A549 (cell line): ENCODE measurements around the gene CFAP73. TPM values are rescaled to one million over a fixed set of nuclear protein-coding genes. Genes with fewer than 3 reads are reported as not detected.
A peak's percentile ranks its signal among the peaks of the same experiment; 100 is the strongest.

Experiments
- ATAC-seq, 2 experiments: fragments of 200-7000 bp in 1 of 2; fragments of >200 bp in 1 of 2; cut with Nextera tagmentation in 1 of 2; cut with Tn5 transposase in 1 of 2; 3 replicates each; pipeline versions ENCODE4 v1.8.0 to v1.9.1; 2018 to 2020; ENCODE audit warnings: mild to moderate bottlenecking in 1 of 2, moderate library complexity in 1 of 2
- CTCF ChIA-PET: fragments of 300-600 bp; sonication (Branson Sonifier 250); formaldehyde crosslinking; extraction: SDS; loops from one replicate; lab custom pipeline; 2021; ENCODE audit warnings: antibody characterized with exemption, inconsistent platforms; lab: Yijun Ruan, JAX
- POLR2A ChIA-PET: fragments of 350-600 bp; formaldehyde crosslinking; extraction: SDS; loops from one replicate; lab custom pipeline; 2021; ENCODE audit warnings: antibody characterized with exemption, inconsistent platforms; lab: Yijun Ruan, JAX
- DNase-seq, 2 experiments: peaks; one replicate each; pipeline versions ENCODE4 v3.0.0 to v3.0.0-alpha.2; 2011 to 2016; ENCODE audit warnings: low read depth in 1 of 2, low spot score in 1 of 2
- FAIRE-seq: peaks from 2 replicates; lab custom pipeline; 2011; peaks lifted over from hg19 to GRCh38; lab: Jason Lieb, UNC
- H3K27ac ChIP-seq, 2 experiments: fragments of >200 bp; sonication (Bioruptor Twin); formaldehyde crosslinking; 3 replicates each; pipeline ENCODE4 v1.5.1; 2016 to 2017
- H3K4me1 ChIP-seq: fragments of >200 bp; sonication (Bioruptor Twin); formaldehyde crosslinking; 3 replicates; pipeline ENCODE4 v1.6.1; 2016
- H3K4me2 ChIP-seq: fragments of >200 bp; sonication (Bioruptor Twin); formaldehyde crosslinking; 3 replicates; pipeline ENCODE4 v1.6.1; 2016
- H3K4me3 ChIP-seq: fragments of >200 bp; sonication (Bioruptor Twin); formaldehyde crosslinking; 3 replicates; pipeline ENCODE4 v1.5.1; 2016
- H3K9me3 ChIP-seq: fragments of >200 bp; sonication (Bioruptor Twin); formaldehyde crosslinking; 3 replicates; pipeline ENCODE4 v1.6.1; 2016
- BHLHE40 ChIP-seq: IDR thresholded peaks from 2 replicates; pipeline ENCODE4 v1.6.1; 2012; ENCODE audit warnings: low read depth, low read length, inconsistent platforms
- CBX8 ChIP-seq: fragments of 200-600 bp; sonication (generic); IDR thresholded peaks from 2 replicates; pipeline ENCODE4 v1.6.1; 2016
- CHD4 ChIP-seq: fragments of 200-600 bp; sonication (generic); IDR thresholded peaks from 2 replicates; pipeline ENCODE4 v1.6.1; 2016; ENCODE audit warnings: antibody characterized with exemption, mild to moderate bottlenecking, borderline replicate concordance
- EHF ChIP-seq: fragments of 250-450 bp; sonication (Bioruptor Pico); IDR thresholded peaks from 2 replicates; pipeline ENCODE4 v1.5.0; 2020; ENCODE audit warnings: mild to moderate bottlenecking
- EHMT2 ChIP-seq: fragments of 200-600 bp; sonication (generic); IDR thresholded peaks from 2 replicates; pipeline ENCODE4 v1.6.1; 2016; ENCODE audit warnings: antibody characterized with exemption, low read depth, mild to moderate bottlenecking, moderate library complexity
- ESRRA ChIP-seq: fragments of 150-350 bp; IDR thresholded peaks from 2 replicates; pipeline ENCODE4 v1.6.1; 2014; ENCODE audit warnings: mild to moderate bottlenecking, low read length, borderline replicate concordance
- FOSB ChIP-seq: fragments of 250-450 bp; sonication (Bioruptor Pico); IDR thresholded peaks from 2 replicates; pipeline ENCODE4 v1.5.0; 2020; ENCODE audit warnings: mild to moderate bottlenecking, moderate library complexity
- HOXA7 ChIP-seq: fragments of 250-450 bp; sonication (Bioruptor Pico); IDR thresholded peaks from 2 replicates; pipeline ENCODE4 v1.5.0; 2020; ENCODE audit warnings: mild to moderate bottlenecking, moderate library complexity
- JUN ChIP-seq, 2 experiments: fragments of >200 bp; sonication (Bioruptor Twin); formaldehyde crosslinking; IDR thresholded peaks; 2 replicates in 1 of 2; 3 replicates in 1 of 2; pipeline ENCODE4 v1.6.1; 2016 to 2017
- JUNB ChIP-seq: fragments of >200 bp; sonication (Bioruptor Twin); formaldehyde crosslinking; IDR thresholded peaks from 2 replicates; pipeline ENCODE4 v1.6.1; 2016
- KDM5A ChIP-seq: fragments of 200-600 bp; sonication (generic); IDR thresholded peaks from 2 replicates; pipeline ENCODE4 v1.6.1; 2016; ENCODE audit warnings: antibody characterized with exemption, mild to moderate bottlenecking
- MAFK ChIP-seq: fragments of 450-650 bp; IDR thresholded peaks from 2 replicates; pipeline ENCODE4 v1.6.1; 2014; ENCODE audit not compliant: partially characterized antibody
- MAZ ChIP-seq: fragments of 150-350 bp; IDR thresholded peaks from 2 replicates; pipeline ENCODE4 v1.6.1; 2014; ENCODE audit warnings: antibody characterized with exemption, low read depth, low read length, borderline replicate concordance
- MYC ChIP-seq: IDR thresholded peaks from 2 replicates; pipeline ENCODE4 v1.6.1; 2012; ENCODE audit warnings: mild to moderate bottlenecking, inconsistent platforms, low read length, improper control_type of control experiment, borderline replicate concordance
- NPAS2 ChIP-seq: fragments of 250-450 bp; sonication (Bioruptor Pico); IDR thresholded peaks from 2 replicates; pipeline ENCODE4 v1.8.0; 2022; ENCODE audit warnings: mild to moderate bottlenecking, moderate library complexity, borderline replicate concordance
- NR3C1 ChIP-seq: fragments of >200 bp; sonication (Bioruptor Twin); formaldehyde crosslinking; IDR thresholded peaks from 3 replicates; pipeline ENCODE4 v1.6.1; 2017
- POLR2A ChIP-seq: IDR thresholded peaks from 2 replicates; pipeline ENCODE4 v1.6.1; 2012; ENCODE audit warnings: mild to moderate bottlenecking, low read length
- POLR2AphosphoS2 ChIP-seq: conservative IDR thresholded peaks from 2 replicates; pipeline ENCODE4 v1.6.1; 2012; ENCODE audit warnings: low read length, improper control_type of control experiment, inconsistent platforms
- RAD21 ChIP-seq, 2 experiments: fragments of >200 bp in 1 of 2; sonication (Bioruptor Twin) in 1 of 2; formaldehyde crosslinking in 1 of 2; IDR thresholded peaks in 1 of 2; conservative IDR thresholded peaks in 1 of 2; 2 replicates in 1 of 2; 3 replicates in 1 of 2; pipeline ENCODE4 v1.6.1; 2012 to 2018; ENCODE audit warnings: inconsistent platforms in 1 of 2
- RCOR1 ChIP-seq: fragments of 150-350 bp; IDR thresholded peaks from 2 replicates; pipeline ENCODE4 v1.6.1; 2014; ENCODE audit warnings: antibody characterized with exemption, low read length, low read depth
- SREBF2 ChIP-seq: fragments of 450-650 bp; IDR thresholded peaks from 2 replicates; pipeline ENCODE4 v1.6.1; 2014; ENCODE audit warnings: mild to moderate bottlenecking, moderate library complexity
- TFCP2L1 ChIP-seq: fragments of 250-450 bp; sonication (Bioruptor Pico); IDR thresholded peaks from 2 replicates; pipeline ENCODE4 v1.5.0; 2021; ENCODE audit warnings: mild to moderate bottlenecking
- ZFP36 ChIP-seq: fragments of 450-650 bp; IDR thresholded peaks from 2 replicates; pipeline ENCODE4 v1.6.1; 2014; ENCODE audit warnings: borderline replicate concordance; ENCODE audit not compliant: partially characterized antibody
- ZNF302 ChIP-seq: fragments of 250-450 bp; sonication (Bioruptor Pico); IDR thresholded peaks from 2 replicates; pipeline ENCODE4 v1.9.0; 2021; ENCODE audit warnings: inconsistent platforms, mild to moderate bottlenecking, moderate library complexity
- ZSCAN20 ChIP-seq: fragments of 250-450 bp; sonication (Bioruptor Pico); IDR thresholded peaks from 2 replicates; pipeline ENCODE4 v1.8.0; 2022; ENCODE audit warnings: mild to moderate bottlenecking, moderate library complexity
- WGBS: methylation state at CpG from one replicate; pipeline ENCODE4 v1.1.6; 2017; ENCODE audit errors: missing lambda C conversion rate; 5-methylcytosine and 5-hydroxymethylcytosine counted together
- polyA plus RNA-seq, 4 experiments: library from polyadenylated mRNA; depleted of rRNA in 3 of 4; stranded (reverse); fragments of >200 nt; fragmentation: RNase III in 1 of 4; extraction: RNeasy Plus Mini Kit Qiagen cat#74134 plus additional on column Dnase treatment in 1 of 4; gene quantifications; 2 replicates in 3 of 4; 3 replicates in 1 of 4; pipeline ENCODE4 v1.2.3, GENCODE V29; 2011 to 2017
- TF ChIP-seq, protein P1 (sequence below): fragments of 450-650 bp; IDR thresholded peaks from 2 replicates; pipeline ENCODE4 v1.6.1; 2014; ENCODE audit warnings: antibody characterized with exemption
- TF ChIP-seq, protein P2 (sequence below): IDR thresholded peaks from 2 replicates; pipeline ENCODE4 v1.6.1; 2012
- TF ChIP-seq, protein P3 (sequence below): fragments of 250-450 bp; sonication (Bioruptor Pico); IDR thresholded peaks from 2 replicates; pipeline ENCODE4 v1.5.0; 2021; ENCODE audit warnings: mild to moderate bottlenecking, moderate library complexity, borderline replicate concordance
- TF ChIP-seq, protein P4 (sequence below): fragments of >200 bp; sonication (Bioruptor Twin); formaldehyde crosslinking; IDR thresholded peaks from 3 replicates; pipeline ENCODE4 v1.5.1; 2016

CFAP73 gene
- polyA plus RNA-seq, 2 of the 4 experiments (the other 2 are of a cell fraction) = 0.05 TPM; not detected in 1

DNA sequence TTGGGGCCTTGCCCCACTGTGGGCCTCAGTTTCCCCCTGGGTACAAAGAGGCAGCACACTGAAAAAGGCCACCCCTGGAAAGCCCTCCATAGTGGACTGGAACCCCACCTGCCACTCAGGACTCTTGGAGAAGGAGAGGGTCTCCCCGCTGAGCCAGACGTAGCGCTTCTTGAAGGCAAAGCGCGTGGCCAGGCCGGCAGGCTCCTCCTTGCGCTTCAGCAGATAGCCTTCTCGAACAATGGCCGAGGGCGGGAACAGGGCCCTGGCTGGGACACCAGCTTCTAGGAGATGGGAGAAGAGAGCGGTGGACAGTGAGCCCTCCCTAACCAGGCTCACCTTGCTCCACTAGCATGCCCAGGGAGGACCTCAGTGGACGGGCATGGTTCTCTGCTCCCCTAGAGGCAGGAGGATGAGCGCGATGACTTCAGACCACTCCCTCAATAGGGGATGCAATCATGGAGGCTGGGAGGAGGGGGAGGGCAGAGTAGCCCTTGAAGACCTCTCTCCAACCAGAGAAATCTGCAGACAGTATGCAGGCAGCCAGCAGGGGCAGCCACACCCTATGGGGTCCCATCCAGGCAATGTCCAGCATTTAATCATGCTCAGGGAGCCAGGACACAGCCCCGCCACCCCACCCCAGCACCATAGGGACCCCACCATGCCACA is 43.8 kb upstream of the CFAP73 start:
- WGBS = 87% methylated on average over 15 of the region's 15 CpGs
- H3K4me1 ChIP-seq = no peaks in the 10 kb centered on the region
- DNase-seq (no peak), FAIRE-seq (no peak)
- no peak for TF ChIP-seq EHMT2
- TF ChIP-seq NR3C1 = no peak
- TF ChIP-seq, protein P1, sequence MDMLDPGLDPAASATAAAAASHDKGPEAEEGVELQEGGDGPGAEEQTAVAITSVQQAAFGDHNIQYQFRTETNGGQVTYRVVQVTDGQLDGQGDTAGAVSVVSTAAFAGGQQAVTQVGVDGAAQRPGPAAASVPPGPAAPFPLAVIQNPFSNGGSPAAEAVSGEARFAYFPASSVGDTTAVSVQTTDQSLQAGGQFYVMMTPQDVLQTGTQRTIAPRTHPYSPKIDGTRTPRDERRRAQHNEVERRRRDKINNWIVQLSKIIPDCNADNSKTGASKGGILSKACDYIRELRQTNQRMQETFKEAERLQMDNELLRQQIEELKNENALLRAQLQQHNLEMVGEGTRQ = no peak
- no peak for TF ChIP-seq EHF (CRISPR knock-in tag)
- no peak for TF ChIP-seq ESRRA
- TF ChIP-seq, protein P2, sequence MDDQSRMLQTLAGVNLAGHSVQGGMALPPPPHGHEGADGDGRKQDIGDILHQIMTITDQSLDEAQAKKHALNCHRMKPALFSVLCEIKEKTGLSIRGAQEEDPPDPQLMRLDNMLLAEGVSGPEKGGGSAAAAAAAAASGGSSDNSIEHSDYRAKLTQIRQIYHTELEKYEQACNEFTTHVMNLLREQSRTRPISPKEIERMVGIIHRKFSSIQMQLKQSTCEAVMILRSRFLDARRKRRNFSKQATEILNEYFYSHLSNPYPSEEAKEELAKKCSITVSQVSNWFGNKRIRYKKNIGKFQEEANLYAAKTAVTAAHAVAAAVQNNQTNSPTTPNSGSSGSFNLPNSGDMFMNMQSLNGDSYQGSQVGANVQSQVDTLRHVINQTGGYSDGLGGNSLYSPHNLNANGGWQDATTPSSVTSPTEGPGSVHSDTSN = no peak
- TF ChIP-seq, protein P3, sequence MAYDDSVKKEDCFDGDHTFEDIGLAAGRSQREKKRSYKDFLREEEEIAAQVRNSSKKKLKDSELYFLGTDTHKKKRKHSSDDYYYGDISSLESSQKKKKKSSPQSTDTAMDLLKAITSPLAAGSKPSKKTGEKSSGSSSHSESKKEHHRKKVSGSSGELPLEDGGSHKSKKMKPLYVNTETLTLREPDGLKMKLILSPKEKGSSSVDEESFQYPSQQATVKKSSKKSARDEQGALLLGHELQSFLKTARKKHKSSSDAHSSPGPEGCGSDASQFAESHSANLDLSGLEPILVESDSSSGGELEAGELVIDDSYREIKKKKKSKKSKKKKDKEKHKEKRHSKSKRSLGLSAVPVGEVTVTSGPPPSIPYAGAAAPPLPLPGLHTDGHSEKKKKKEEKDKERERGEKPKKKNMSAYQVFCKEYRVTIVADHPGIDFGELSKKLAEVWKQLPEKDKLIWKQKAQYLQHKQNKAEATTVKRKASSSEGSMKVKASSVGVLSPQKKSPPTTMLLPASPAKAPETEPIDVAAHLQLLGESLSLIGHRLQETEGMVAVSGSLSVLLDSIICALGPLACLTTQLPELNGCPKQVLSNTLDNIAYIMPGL (CRISPR knock-in tag) = no peak
- no peak for TF ChIP-seq JUN (IDR thresholded peaks at IDR 0.05)
- no peak for TF ChIP-seq JUNB
- TF ChIP-seq SREBF2 = no peak
- TF ChIP-seq RAD21 (conservative IDR thresholded peaks at IDR 0.05 in 1 of 2, IDR thresholded peaks at IDR 0.05 in 1 of 2) = no peak
- no peak for TF ChIP-seq CHD4
- no peak for TF ChIP-seq POLR2AphosphoS2
- no peak for TF ChIP-seq MAZ
- no peak for TF ChIP-seq POLR2A
- TF ChIP-seq ZFP36 = no peak
- no peak for TF ChIP-seq CBX8
- no peak for TF ChIP-seq KDM5A
- TF ChIP-seq, all 56 proteins: peak for 0
- H3K9me3 ChIP-seq = no peaks in the 10 kb centered on the region
- ATAC-seq = peak; percentile 31 to 35; a peak in 5 of 6 replicates
- CTCF ChIA-PET = interaction anchor here (1.2 to 2.8 kb wide), 4 partner anchors 7 to 76 kb away, joined by 3 to 9 read pairs (median 6); no protein-coding TSS in a partner anchor
- H3K4me3 ChIP-seq = no peak overlapping the region
- H3K4me2 ChIP-seq = no peak overlapping the region
- H3K27ac ChIP-seq = no peak overlapping the region
- POLR2A ChIA-PET = interaction anchor here (0.5 kb wide), 1 partner anchor 55 kb away, joined by 3 read pairs; no protein-coding TSS in a partner anchor

DNA sequence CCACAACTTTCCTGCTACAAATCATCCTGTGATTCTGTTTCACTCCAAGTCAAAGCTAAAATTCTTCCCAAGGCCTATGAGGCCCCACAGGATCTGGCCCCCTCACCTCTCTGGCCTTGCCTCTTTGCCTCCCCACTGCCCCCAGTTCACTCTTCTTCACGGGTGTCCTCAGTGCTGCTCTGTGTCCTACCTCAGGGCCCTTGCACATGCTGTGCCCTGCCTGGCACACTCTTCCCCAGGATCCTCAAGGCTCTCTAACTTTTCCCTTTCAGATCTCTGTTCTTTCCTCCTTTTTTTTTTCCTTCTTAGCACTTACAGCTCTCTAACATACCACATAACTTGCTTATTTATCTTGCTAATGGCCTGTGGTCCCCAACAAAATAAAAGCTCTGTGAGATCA is 43.2 kb upstream of the CFAP73 start:
- FAIRE-seq (no peak), ATAC-seq (no peak), DNase-seq (no peak)
- TF ChIP-seq ESRRA (no peak), NPAS2 (CRISPR knock-in tag) (no peak), HOXA7 (CRISPR knock-in tag) (no peak), MAFK (no peak), NR3C1 (no peak), ZNF302 (CRISPR knock-in tag) (no peak), MYC (no peak), FOSB (CRISPR knock-in tag) (no peak), JUNB (no peak), TFCP2L1 (CRISPR knock-in tag) (no peak), POLR2A (no peak), RCOR1 (no peak), ZFP36 (no peak), ZSCAN20 (CRISPR knock-in tag) (no peak), CBX8 (no peak), KDM5A (no peak), BHLHE40 (no peak)
- TF ChIP-seq, protein P4, sequence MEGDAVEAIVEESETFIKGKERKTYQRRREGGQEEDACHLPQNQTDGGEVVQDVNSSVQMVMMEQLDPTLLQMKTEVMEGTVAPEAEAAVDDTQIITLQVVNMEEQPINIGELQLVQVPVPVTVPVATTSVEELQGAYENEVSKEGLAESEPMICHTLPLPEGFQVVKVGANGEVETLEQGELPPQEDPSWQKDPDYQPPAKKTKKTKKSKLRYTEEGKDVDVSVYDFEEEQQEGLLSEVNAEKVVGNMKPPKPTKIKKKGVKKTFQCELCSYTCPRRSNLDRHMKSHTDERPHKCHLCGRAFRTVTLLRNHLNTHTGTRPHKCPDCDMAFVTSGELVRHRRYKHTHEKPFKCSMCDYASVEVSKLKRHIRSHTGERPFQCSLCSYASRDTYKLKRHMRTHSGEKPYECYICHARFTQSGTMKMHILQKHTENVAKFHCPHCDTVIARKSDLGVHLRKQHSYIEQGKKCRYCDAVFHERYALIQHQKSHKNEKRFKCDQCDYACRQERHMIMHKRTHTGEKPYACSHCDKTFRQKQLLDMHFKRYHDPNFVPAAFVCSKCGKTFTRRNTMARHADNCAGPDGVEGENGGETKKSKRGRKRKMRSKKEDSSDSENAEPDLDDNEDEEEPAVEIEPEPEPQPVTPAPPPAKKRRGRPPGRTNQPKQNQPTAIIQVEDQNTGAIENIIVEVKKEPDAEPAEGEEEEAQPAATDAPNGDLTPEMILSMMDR = no peak
- TF ChIP-seq, protein P3 (CRISPR knock-in tag) = no peak
- H3K27ac ChIP-seq = no peak overlapping the region
- WGBS = 8% methylated on average over 1 of the region's 1 CpG
- H3K4me1 ChIP-seq = no peaks in the 10 kb centered on the region
- POLR2A ChIA-PET = no interaction called here
- H3K9me3 ChIP-seq = no peaks in the 10 kb centered on the region
- H3K4me3 ChIP-seq = no peak overlapping the region
- no peak overlapping the region for H3K4me2 ChIP-seq
- CTCF ChIA-PET = interaction anchor here (1.2 to 2.8 kb wide), 6 partner anchors 8 to 76 kb away, joined by 3 to 9 read pairs (median 5); no protein-coding TSS in a partner anchor
